ENCODE results near the gene COPA.

COPA gene

GRCh38 chr1:160363951-160364735, 21.1 kb upstream of the COPA start:
- Histone ChIP-seq H3K79me2 (ENCODE audit: insufficient read depth, low read length) (no peaks in the 10 kb centered on the region), H3K9me2 (replicated peaks; ENCODE audit: insufficient read depth, low read length) (no peaks in the 10 kb centered on the region), H4K20me1 (ENCODE audit: low read depth, low read length) (no peaks in the 10 kb centered on the region), H3F3A (ENCODE audit: insufficient read depth) (0 out of 2 replicates have a peak, but pooled peaks cover 7% of the 10 kb centered on the region), H3K4me3 (ENCODE audit: insufficient read depth, low read length, poor library complexity, severe bottlenecking) (no peak overlapping the region), H3K27ac (ENCODE audit: low read depth, low read length) (no peak overlapping the region), H3K9ac (ENCODE audit: low read length) (no peak overlapping the region), H3K27me3 (ENCODE audit: low read length) (no peaks in the 10 kb centered on the region), H3K36me3 (ENCODE audit: low read length) (no peaks in the 10 kb centered on the region), H3K4me2 (ENCODE audit: low read depth, low read length, poor library complexity, severe bottlenecking) (no peak overlapping the region), H2AFZ (ENCODE audit: low read depth, low read length, severe bottlenecking) (no peak overlapping the region), H3K9me3 (ENCODE audit: insufficient read depth, low read length) (no peaks in the 10 kb centered on the region)
- no peak for TF ChIP-seq EZH2phosphoT487 (conservative IDR thresholded peaks at IDR 0.05; ENCODE audit: low read length)
- TF ChIP-seq, protein P1, sequence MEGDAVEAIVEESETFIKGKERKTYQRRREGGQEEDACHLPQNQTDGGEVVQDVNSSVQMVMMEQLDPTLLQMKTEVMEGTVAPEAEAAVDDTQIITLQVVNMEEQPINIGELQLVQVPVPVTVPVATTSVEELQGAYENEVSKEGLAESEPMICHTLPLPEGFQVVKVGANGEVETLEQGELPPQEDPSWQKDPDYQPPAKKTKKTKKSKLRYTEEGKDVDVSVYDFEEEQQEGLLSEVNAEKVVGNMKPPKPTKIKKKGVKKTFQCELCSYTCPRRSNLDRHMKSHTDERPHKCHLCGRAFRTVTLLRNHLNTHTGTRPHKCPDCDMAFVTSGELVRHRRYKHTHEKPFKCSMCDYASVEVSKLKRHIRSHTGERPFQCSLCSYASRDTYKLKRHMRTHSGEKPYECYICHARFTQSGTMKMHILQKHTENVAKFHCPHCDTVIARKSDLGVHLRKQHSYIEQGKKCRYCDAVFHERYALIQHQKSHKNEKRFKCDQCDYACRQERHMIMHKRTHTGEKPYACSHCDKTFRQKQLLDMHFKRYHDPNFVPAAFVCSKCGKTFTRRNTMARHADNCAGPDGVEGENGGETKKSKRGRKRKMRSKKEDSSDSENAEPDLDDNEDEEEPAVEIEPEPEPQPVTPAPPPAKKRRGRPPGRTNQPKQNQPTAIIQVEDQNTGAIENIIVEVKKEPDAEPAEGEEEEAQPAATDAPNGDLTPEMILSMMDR (IDR thresholded peaks at IDR 0.05; ENCODE audit: insufficient read depth, low read length, poor library complexity, severe bottlenecking): no peak

DNA sequence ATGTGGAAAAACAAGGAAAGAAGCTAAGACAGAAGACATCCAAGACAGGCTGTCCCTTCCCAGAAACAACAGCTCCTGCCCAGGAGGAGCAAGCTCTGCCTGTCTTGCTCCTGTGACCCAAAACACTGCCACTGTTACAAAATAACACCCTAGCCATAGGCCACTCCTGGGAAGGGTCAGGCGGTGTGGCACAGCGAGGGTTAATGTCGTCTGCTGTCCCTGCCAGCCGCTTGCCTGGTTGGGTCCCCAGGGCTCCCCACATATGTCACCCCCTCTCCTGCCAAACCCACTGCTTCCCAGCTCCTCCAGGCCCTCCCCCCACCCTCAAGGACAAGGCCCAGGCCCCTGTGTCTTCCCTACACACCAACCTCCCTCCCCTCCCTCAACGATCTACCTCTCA, 20.0 kb upstream of the COPA start:
- Histone ChIP-seq H3K27me3 (ENCODE audit: low read length) (no peaks in the 10 kb centered on the region), H3K27ac (ENCODE audit: low read depth, low read length) (no peak overlapping the region), H4K20me1 (ENCODE audit: low read depth, low read length) (no peaks in the 10 kb centered on the region), H3K9ac (ENCODE audit: low read length) (no peak overlapping the region), H3K4me2 (ENCODE audit: low read depth, low read length, poor library complexity, severe bottlenecking) (no peak overlapping the region), H3K9me2 (replicated peaks; ENCODE audit: insufficient read depth, low read length) (no peaks in the 10 kb centered on the region), H2AFZ (ENCODE audit: low read depth, low read length, severe bottlenecking) (no peak overlapping the region), H3K9me3 (ENCODE audit: insufficient read depth, low read length) (no peaks in the 10 kb centered on the region), H3K36me3 (ENCODE audit: low read length) (no peaks in the 10 kb centered on the region), H3F3A (ENCODE audit: insufficient read depth) (0 out of 2 replicates have a peak, but pooled peaks cover 7% of the 10 kb centered on the region), H3K4me3 (ENCODE audit: insufficient read depth, low read length, poor library complexity, severe bottlenecking) (no peak overlapping the region), H3K79me2 (ENCODE audit: insufficient read depth, low read length) (no peaks in the 10 kb centered on the region)
- no peak for TF ChIP-seq EZH2phosphoT487 (conservative IDR thresholded peaks at IDR 0.05; ENCODE audit: low read length)
- TF ChIP-seq, protein P1 (IDR thresholded peaks at IDR 0.05; ENCODE audit: insufficient read depth, low read length, poor library complexity, severe bottlenecking): no peak

GRCh38 chr1:160362168-160362957, 19.3 kb upstream of the COPA start:
- H3K36me3 ChIP-seq (ENCODE audit: low read length): no peaks in the 10 kb centered on the region
- H3K79me2 ChIP-seq (ENCODE audit: insufficient read depth, low read length): no peaks in the 10 kb centered on the region
- no peak overlapping the region for H3K4me3 ChIP-seq (ENCODE audit: insufficient read depth, low read length, poor library complexity, severe bottlenecking)
- H3K9me3 ChIP-seq (ENCODE audit: insufficient read depth, low read length): no peaks in the 10 kb centered on the region
- no peaks in the 10 kb centered on the region for H3K27me3 ChIP-seq (ENCODE audit: low read length)
- no peaks in the 10 kb centered on the region for H3K9me2 ChIP-seq (replicated peaks; ENCODE audit: insufficient read depth, low read length)
- no peak overlapping the region for H3K4me2 ChIP-seq (ENCODE audit: low read depth, low read length, poor library complexity, severe bottlenecking)
- H3F3A ChIP-seq (ENCODE audit: insufficient read depth): 0 out of 2 replicates have a peak, but pooled peaks cover 7% of the 10 kb centered on the region
- no peak overlapping the region for H3K9ac ChIP-seq (ENCODE audit: low read length)
- no peak overlapping the region for H2AFZ ChIP-seq (ENCODE audit: low read depth, low read length, severe bottlenecking)
- no peak for TF ChIP-seq EZH2phosphoT487 (conservative IDR thresholded peaks at IDR 0.05; ENCODE audit: low read length)
- TF ChIP-seq, protein P1 (IDR thresholded peaks at IDR 0.05; ENCODE audit: insufficient read depth, low read length, poor library complexity, severe bottlenecking): no peak
- H3K27ac ChIP-seq (ENCODE audit: low read depth, low read length): no peak overlapping the region
- H4K20me1 ChIP-seq (ENCODE audit: low read depth, low read length): no peaks in the 10 kb centered on the region
